PC-3 (cell line): Measurements from ENCODE around the gene CKAP4. TPM values are rescaled to one million over a fixed set of nuclear protein-coding genes. Genes with fewer than 3 reads are reported as not detected.
A peak's percentile ranks its signal among the peaks of the same experiment; 100 is the strongest.

Source experiments
- ATAC-seq: fragments of 200-7000 bp; cut with Tn5 transposase; 2 replicates; pipeline ENCODE4 v1.9.1; 2020; ENCODE audit warnings: mild to moderate bottlenecking, moderate library complexity
- BruUV-seq: library from RNA; stranded (reverse); fragments of 400-500 nt; replicated peaks from 2 replicates; lab custom pipeline; 2021; lab: Mats Ljungman, UMichigan
- CTCF ChIA-PET: fragments of 300-600 bp; sonication (Branson Sonifier 250); formaldehyde crosslinking; loops from one replicate; lab custom pipeline; 2022; ENCODE audit warnings: antibody characterized with exemption; lab: Charles Lee
- POLR2A ChIA-PET: fragments of 300-600 bp; sonication (Branson Sonifier 250); formaldehyde crosslinking; loops from one replicate; lab custom pipeline; 2022; ENCODE audit warnings: antibody characterized with exemption; ENCODE audit not compliant: unreplicated experiment; lab: Charles Lee
- DNase-seq: peaks from one replicate; pipeline ENCODE4 v3.0.0-alpha.2; 2015
- H2AFZ ChIP-seq: fragments of 300-600 bp; sonication (generic); 2 replicates; pipeline ENCODE4 v1.6.0; 2016; ENCODE audit warnings: antibody characterized with exemption, low read length
- H3F3A ChIP-seq: fragments of 300-600 bp; sonication (generic); one replicate; pipeline ENCODE4 v1.6.0; 2017; ENCODE audit warnings: antibody characterized with exemption, low read length, control low read depth, mild to moderate bottlenecking; ENCODE audit not compliant: unreplicated experiment
- H3K27ac ChIP-seq: fragments of 300-600 bp; sonication (generic); 2 replicates; pipeline ENCODE4 v1.5.1; 2016; ENCODE audit warnings: mild to moderate bottlenecking, low read length
- H3K27me3 ChIP-seq: fragments of 300-600 bp; sonication (generic); 2 replicates; pipeline ENCODE4 v1.6.1; 2016; ENCODE audit warnings: low read length, mixed read lengths
- H3K36me3 ChIP-seq: fragments of 300-600 bp; sonication (generic); 2 replicates; pipeline ENCODE4 v1.6.1; 2016; ENCODE audit warnings: low read depth, mixed run types, low read length, mixed read lengths
- H3K4me1 ChIP-seq: fragments of 300-600 bp; sonication (generic); 2 replicates; pipeline ENCODE4 v1.5.1; 2016; ENCODE audit warnings: low read length; ENCODE audit not compliant: insufficient read depth
- H3K4me2 ChIP-seq: fragments of 300-600 bp; sonication (generic); 2 replicates; pipeline ENCODE4 v1.6.0; 2016; ENCODE audit warnings: low read length
- H3K4me3 ChIP-seq: fragments of 300-600 bp; sonication (generic); 2 replicates; pipeline ENCODE4 v1.5.1; 2016; ENCODE audit warnings: mild to moderate bottlenecking, low read length, mixed read lengths
- H3K79me2 ChIP-seq: fragments of 300-600 bp; sonication (generic); 2 replicates; pipeline ENCODE4 v1.6.1; 2017; ENCODE audit warnings: low read length, mixed read lengths
- H3K9ac ChIP-seq: fragments of 300-600 bp; sonication (generic); 2 replicates; pipeline ENCODE4 v1.6.0; 2016; ENCODE audit warnings: mild to moderate bottlenecking, low read length
- H3K9me2 ChIP-seq: fragments of 300-600 bp; sonication (generic); replicated peaks from 2 replicates; pipeline ENCODE4 v1.6.1; 2016; ENCODE audit warnings: mixed run types, low read length, mixed read lengths
- H3K9me3 ChIP-seq: fragments of 300-600 bp; sonication (generic); 2 replicates; pipeline ENCODE4 v1.6.1; 2016; ENCODE audit warnings: low read length, mixed read lengths
- H4K20me1 ChIP-seq: fragments of 300-600 bp; sonication (generic); 2 replicates; pipeline ENCODE4 v1.6.1; 2016; ENCODE audit warnings: low read length, mixed read lengths
- EZH2 ChIP-seq: fragments of 300-600 bp; sonication (generic); IDR thresholded peaks from one replicate; pipeline ENCODE4 v1.6.1; 2017; ENCODE audit warnings: antibody characterized with exemption, mild to moderate bottlenecking, low read length; ENCODE audit not compliant: unreplicated experiment
- EZH2phosphoT487 ChIP-seq: fragments of 300-600 bp; sonication (generic); IDR thresholded peaks from 2 replicates; pipeline ENCODE4 v1.6.1; 2018; ENCODE audit warnings: mild to moderate bottlenecking, antibody characterized with exemption, low read length, borderline replicate concordance
- intact Hi-C: fragments of 100-400 bp; cut with micrococcal nuclease; formaldehyde crosslinking; loops from 2 replicates; pipeline ENCODE4 v1.9.0; 2023
- total RNA-seq: library from RNA; depleted of rRNA; stranded (reverse); fragments of >200 nt; gene quantifications from 2 replicates; pipeline ENCODE4 v1.2.3, GENCODE V29; 2014
- TF ChIP-seq, protein P1 (sequence below): fragments of 300-600 bp; sonication (generic); conservative IDR thresholded peaks from 2 replicates; pipeline ENCODE4 v1.5.1; 2017; ENCODE audit warnings: antibody characterized with exemption, low read depth, mild to moderate bottlenecking, low read length

Gene CKAP4
- total RNA-seq, 1 experiment from 2014 or later = 76.3 TPM

GRCh38 chr12:106205208-106206069 is 42.4 kb downstream of the CKAP4 start:
- ChIA-PET POLR2A (no interaction called here), CTCF (no interaction called here)
- DNase-seq (peak; percentile 75), ATAC-seq (peak; percentile 88)
- TF ChIP-seq EZH2phosphoT487 (no peak), EZH2 (no peak)
- TF ChIP-seq, protein P1, sequence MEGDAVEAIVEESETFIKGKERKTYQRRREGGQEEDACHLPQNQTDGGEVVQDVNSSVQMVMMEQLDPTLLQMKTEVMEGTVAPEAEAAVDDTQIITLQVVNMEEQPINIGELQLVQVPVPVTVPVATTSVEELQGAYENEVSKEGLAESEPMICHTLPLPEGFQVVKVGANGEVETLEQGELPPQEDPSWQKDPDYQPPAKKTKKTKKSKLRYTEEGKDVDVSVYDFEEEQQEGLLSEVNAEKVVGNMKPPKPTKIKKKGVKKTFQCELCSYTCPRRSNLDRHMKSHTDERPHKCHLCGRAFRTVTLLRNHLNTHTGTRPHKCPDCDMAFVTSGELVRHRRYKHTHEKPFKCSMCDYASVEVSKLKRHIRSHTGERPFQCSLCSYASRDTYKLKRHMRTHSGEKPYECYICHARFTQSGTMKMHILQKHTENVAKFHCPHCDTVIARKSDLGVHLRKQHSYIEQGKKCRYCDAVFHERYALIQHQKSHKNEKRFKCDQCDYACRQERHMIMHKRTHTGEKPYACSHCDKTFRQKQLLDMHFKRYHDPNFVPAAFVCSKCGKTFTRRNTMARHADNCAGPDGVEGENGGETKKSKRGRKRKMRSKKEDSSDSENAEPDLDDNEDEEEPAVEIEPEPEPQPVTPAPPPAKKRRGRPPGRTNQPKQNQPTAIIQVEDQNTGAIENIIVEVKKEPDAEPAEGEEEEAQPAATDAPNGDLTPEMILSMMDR = peak; percentile 72
- Histone ChIP-seq H3K9me2 (no peaks in the 10 kb centered on the region), H3K9me3 (no peaks in the 10 kb centered on the region), H3K79me2 (no peaks in the 10 kb centered on the region), H3K4me2 (no peak overlapping the region), H3F3A (no peaks in the 10 kb centered on the region), H3K9ac (no peak overlapping the region), H3K4me1 (no peaks in the 10 kb centered on the region), H2AFZ (no peak overlapping the region), H3K27ac (no peak overlapping the region), H3K27me3 (no peaks in the 10 kb centered on the region; the same call in 1 of the 2 replicates), H3K4me3 (no peak overlapping the region), H3K36me3 (no peaks in the 10 kb centered on the region), H4K20me1 (no peaks in the 10 kb centered on the region)
- BruUV-seq = no TSS peak
- intact Hi-C loops = loop anchor here (5.0 kb wide), 1 partner anchor 783 kb away; no protein-coding TSS in a partner anchor

GRCh38 chr12:106204312-106204711 is 43.5 kb downstream of the CKAP4 start:
- DNase-seq (no peak), ATAC-seq (no peak)
- BruUV-seq = no TSS peak
- ChIA-PET POLR2A (interaction anchor here (0.6 kb wide), 1 partner anchor 33 kb away, joined by 4 read pairs; no protein-coding TSS in a partner anchor), CTCF (no interaction called here)
- Histone ChIP-seq H3F3A (no peaks in the 10 kb centered on the region), H3K9me3 (no peaks in the 10 kb centered on the region), H3K79me2 (no peaks in the 10 kb centered on the region), H3K4me3 (no peak overlapping the region), H3K9ac (no peak overlapping the region), H3K4me1 (no peaks in the 10 kb centered on the region), H3K9me2 (no peaks in the 10 kb centered on the region), H4K20me1 (no peaks in the 10 kb centered on the region), H3K27ac (no peak overlapping the region), H2AFZ (no peak overlapping the region), H3K27me3 (no peaks in the 10 kb centered on the region; the same call in 1 of the 2 replicates), H3K4me2 (no peak overlapping the region), H3K36me3 (no peaks in the 10 kb centered on the region)
- intact Hi-C loops = no loop called here
- TF ChIP-seq EZH2 = no peak
- TF ChIP-seq EZH2phosphoT487 = no peak
- TF ChIP-seq, protein P1 = no peak
